ENCODE measurements around the gene MAPK8IP2. TPM values are rescaled to one million over a fixed set of nuclear protein-coding genes. Genes with fewer than 3 reads are reported as not detected.

Gene MAPK8IP2
- total and polyA plus RNA-seq, 2 of the 13 experiments (the other 11 are each of a cell fraction or from before 2014, with no cell fraction given) = 1.3 to 2.6 TPM

- TF ChIP-seq, protein P1, sequence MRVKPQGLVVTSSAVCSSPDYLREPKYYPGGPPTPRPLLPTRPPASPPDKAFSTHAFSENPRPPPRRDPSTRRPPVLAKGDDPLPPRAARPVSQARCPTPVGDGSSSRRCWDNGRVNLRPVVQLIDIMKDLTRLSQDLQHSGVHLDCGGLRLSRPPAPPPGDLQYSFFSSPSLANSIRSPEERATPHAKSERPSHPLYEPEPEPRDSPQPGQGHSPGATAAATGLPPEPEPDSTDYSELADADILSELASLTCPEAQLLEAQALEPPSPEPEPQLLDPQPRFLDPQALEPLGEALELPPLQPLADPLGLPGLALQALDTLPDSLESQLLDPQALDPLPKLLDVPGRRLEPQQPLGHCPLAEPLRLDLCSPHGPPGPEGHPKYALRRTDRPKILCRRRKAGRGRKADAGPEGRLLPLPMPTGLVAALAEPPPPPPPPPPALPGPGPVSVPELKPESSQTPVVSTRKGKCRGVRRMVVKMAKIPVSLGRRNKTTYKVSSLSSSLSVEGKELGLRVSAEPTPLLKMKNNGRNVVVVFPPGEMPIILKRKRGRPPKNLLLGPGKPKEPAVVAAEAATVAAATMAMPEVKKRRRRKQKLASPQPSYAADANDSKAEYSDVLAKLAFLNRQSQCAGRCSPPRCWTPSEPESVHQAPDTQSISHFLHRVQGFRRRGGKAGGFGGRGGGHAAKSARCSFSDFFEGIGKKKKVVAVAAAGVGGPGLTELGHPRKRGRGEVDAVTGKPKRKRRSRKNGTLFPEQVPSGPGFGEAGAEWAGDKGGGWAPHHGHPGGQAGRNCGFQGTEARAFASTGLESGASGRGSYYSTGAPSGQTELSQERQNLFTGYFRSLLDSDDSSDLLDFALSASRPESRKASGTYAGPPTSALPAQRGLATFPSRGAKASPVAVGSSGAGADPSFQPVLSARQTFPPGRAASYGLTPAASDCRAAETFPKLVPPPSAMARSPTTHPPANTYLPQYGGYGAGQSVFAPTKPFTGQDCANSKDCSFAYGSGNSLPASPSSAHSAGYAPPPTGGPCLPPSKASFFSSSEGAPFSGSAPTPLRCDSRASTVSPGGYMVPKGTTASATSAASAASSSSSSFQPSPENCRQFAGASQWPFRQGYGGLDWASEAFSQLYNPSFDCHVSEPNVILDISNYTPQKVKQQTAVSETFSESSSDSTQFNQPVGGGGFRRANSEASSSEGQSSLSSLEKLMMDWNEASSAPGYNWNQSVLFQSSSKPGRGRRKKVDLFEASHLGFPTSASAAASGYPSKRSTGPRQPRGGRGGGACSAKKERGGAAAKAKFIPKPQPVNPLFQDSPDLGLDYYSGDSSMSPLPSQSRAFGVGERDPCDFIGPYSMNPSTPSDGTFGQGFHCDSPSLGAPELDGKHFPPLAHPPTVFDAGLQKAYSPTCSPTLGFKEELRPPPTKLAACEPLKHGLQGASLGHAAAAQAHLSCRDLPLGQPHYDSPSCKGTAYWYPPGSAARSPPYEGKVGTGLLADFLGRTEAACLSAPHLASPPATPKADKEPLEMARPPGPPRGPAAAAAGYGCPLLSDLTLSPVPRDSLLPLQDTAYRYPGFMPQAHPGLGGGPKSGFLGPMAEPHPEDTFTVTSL (CRISPR knock-in tag; IDR thresholded peaks at IDR 0.05; ENCODE audit: borderline replicate concordance) = no peak
- TF ChIP-seq THAP9 (CRISPR knock-in tag; IDR thresholded peaks at IDR 0.05; ENCODE audit: borderline replicate concordance) = peak; percentile 64; the same call in 1 of the 2 replicates
- peak; percentile 57 for TF ChIP-seq KDM2A (CRISPR knock-in tag; IDR thresholded peaks at IDR 0.05; ENCODE audit: borderline replicate concordance, low read depth)
- no peak for TF ChIP-seq ZFP82 (CRISPR knock-in tag; IDR thresholded peaks at IDR 0.05; ENCODE audit: borderline replicate concordance)
- TF ChIP-seq ZNF790 (CRISPR knock-in tag; IDR thresholded peaks at IDR 0.05; ENCODE audit: borderline replicate concordance) = no peak
- TF ChIP-seq NR2F1 (CRISPR knock-in tag; IDR thresholded peaks at IDR 0.05) = no peak
- TF ChIP-seq, protein P2, sequence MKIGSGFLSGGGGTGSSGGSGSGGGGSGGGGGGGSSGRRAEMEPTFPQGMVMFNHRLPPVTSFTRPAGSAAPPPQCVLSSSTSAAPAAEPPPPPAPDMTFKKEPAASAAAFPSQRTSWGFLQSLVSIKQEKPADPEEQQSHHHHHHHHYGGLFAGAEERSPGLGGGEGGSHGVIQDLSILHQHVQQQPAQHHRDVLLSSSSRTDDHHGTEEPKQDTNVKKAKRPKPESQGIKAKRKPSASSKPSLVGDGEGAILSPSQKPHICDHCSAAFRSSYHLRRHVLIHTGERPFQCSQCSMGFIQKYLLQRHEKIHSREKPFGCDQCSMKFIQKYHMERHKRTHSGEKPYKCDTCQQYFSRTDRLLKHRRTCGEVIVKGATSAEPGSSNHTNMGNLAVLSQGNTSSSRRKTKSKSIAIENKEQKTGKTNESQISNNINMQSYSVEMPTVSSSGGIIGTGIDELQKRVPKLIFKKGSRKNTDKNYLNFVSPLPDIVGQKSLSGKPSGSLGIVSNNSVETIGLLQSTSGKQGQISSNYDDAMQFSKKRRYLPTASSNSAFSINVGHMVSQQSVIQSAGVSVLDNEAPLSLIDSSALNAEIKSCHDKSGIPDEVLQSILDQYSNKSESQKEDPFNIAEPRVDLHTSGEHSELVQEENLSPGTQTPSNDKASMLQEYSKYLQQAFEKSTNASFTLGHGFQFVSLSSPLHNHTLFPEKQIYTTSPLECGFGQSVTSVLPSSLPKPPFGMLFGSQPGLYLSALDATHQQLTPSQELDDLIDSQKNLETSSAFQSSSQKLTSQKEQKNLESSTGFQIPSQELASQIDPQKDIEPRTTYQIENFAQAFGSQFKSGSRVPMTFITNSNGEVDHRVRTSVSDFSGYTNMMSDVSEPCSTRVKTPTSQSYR (CRISPR knock-in tag; IDR thresholded peaks at IDR 0.05; ENCODE audit: borderline replicate concordance) = no peak
- TF ChIP-seq PHF21A (CRISPR knock-in tag; IDR thresholded peaks at IDR 0.05) = no peak; the same call in 1 of the 2 replicates
- TF ChIP-seq ATF3 (CRISPR knock-in tag; IDR thresholded peaks at IDR 0.05) = no peak
- TF ChIP-seq ZNF512 (CRISPR knock-in tag; IDR thresholded peaks at IDR 0.05) = no peak
- peak; percentile 29; the same call in 1 of the 2 replicates for TF ChIP-seq EEA1 (CRISPR knock-in tag; IDR thresholded peaks at IDR 0.05; ENCODE audit: borderline replicate concordance)
- no peak for TF ChIP-seq MBD4 (IDR thresholded peaks at IDR 0.05; ENCODE audit: borderline replicate concordance, low read length)
- no peak for TF ChIP-seq HHEX (CRISPR knock-in tag; IDR thresholded peaks at IDR 0.05)
These were observed 22.2 kb downstream of the MAPK8IP2 start (continued) for GRCh38 chr22:50622723-50623327.
